HG03097 (cell line): ENCODE measurements around the gene GZF1.
"Not testable (repeated sequence)": the region's sequence is repeated elsewhere in the genome, so short reads cannot be mapped to it uniquely, and the experiment has no call there.

Source experiments
- ATAC-seq: cut with Tn5 transposase; IDR thresholded peaks from one replicate; pipeline ENCODE4 v1.9.1; 2021; ENCODE audit not compliant: unreplicated experiment, low FRiP score

Gene GZF1

GRCh38 chr20:23344336-23344735 is 17.6 kb upstream of the GZF1 start:
- no peak for ATAC-seq

- no peak for ATAC-seq
Measured at GRCh38 chr20:23346002-23346401, 16.0 kb upstream of the GZF1 start.

GRCh38 chr20:23347791-23348190 is 14.2 kb upstream of the GZF1 start:
- ATAC-seq = no peak

- ATAC-seq = not testable (repeated sequence)
Measured at GRCh38 chr20:23348510-23348909, 13.5 kb upstream of the GZF1 start.

GRCh38 chr20:23349338-23350195 is 12.4 kb upstream of the GZF1 start:
- ATAC-seq = peak; percentile 38

- peak; percentile 87 for ATAC-seq
Measured at GRCh38 chr20:23350196-23350903, 11.6 kb upstream of the GZF1 start, which contains the start of gene NXT1. Gene NXT1, plus strand, starts transcription at chr20:23350791. Its CDS starts 3,251 bp downstream, at chr20:23354042.

GRCh38 chr20:23350904-23351838 is 10.8 kb upstream of the GZF1 start:
- ATAC-seq = peak; percentile 15

GRCh38 chr20:23356203-23356602 is 5.8 kb upstream of the GZF1 start:
- no peak for ATAC-seq

- peak; percentile 76 for ATAC-seq
Measured at GRCh38 chr20:23357767-23358562, 4.0 kb upstream of the GZF1 start.

- no peak for ATAC-seq
Measured at GRCh38 chr20:23358563-23358906, 3.4 kb upstream of the GZF1 start.

GRCh38 chr20:23358923-23359593 is 2.9 kb upstream of the GZF1 start:
- no peak for ATAC-seq

- ATAC-seq = no peak
Measured at GRCh38 chr20:23360531-23360930, 1.5 kb upstream of the GZF1 start.

GRCh38 chr20:23361119-23361475 is 885 bp upstream of the GZF1 start:
- no peak for ATAC-seq

- ATAC-seq = peak; percentile 22
Measured at GRCh38 chr20:23362392-23363256, 642 bp downstream of the GZF1 start.

GRCh38 chr20:23363257-23363649 is 1.3 kb downstream of the GZF1 start:
- ATAC-seq = no peak

- no peak for ATAC-seq
Measured at GRCh38 chr20:23365390-23366165, 3.6 kb downstream of the GZF1 start.

- ATAC-seq = no peak
Measured at GRCh38 chr20:23366384-23366783, 4.4 kb downstream of the GZF1 start.

- ATAC-seq = no peak
Measured at GRCh38 chr20:23367770-23368169, 5.8 kb downstream of the GZF1 start.
